ENCODE results near the gene LRRC37A2.
"Not testable (repeated sequence)": the region's sequence is repeated elsewhere in the genome, so short reads cannot be mapped to it uniquely, and the experiment has no call there.

Gene LRRC37A2

GRCh38 chr17:46512168-46512567, at the start of gene LRRC37A2:
Gene LRRC37A2, plus strand, starts transcription at chr17:46512468. Its CDS starts 245 bp downstream, at chr17:46512713.
- DNase-seq (ENCODE audit: low read depth); H3K4me3 ChIP-seq (ENCODE audit: low read depth, low read length): not testable (repeated sequence)

- not testable (repeated sequence) for DNase-seq (ENCODE audit: low read depth); H3K4me3 ChIP-seq (ENCODE audit: low read depth, low read length)
Measured at GRCh38 chr17:46467618-46468017, 44.6 kb upstream of the LRRC37A2 start.

- H3K4me3 ChIP-seq (ENCODE audit: low read depth, low read length); DNase-seq (ENCODE audit: low read depth): not testable (repeated sequence)
Measured at GRCh38 chr17:46474489-46474888, 37.8 kb upstream of the LRRC37A2 start.

GRCh38 chr17:46475583-46475982, 36.7 kb upstream of the LRRC37A2 start:
- DNase-seq (ENCODE audit: low read depth); H3K4me3 ChIP-seq (ENCODE audit: low read depth, low read length): not testable (repeated sequence)

GRCh38 chr17:46478823-46479222, 33.4 kb upstream of the LRRC37A2 start:
- H3K4me3 ChIP-seq (ENCODE audit: low read depth, low read length); DNase-seq (ENCODE audit: low read depth): not testable (repeated sequence)

GRCh38 chr17:46481310-46481709, 31.0 kb upstream of the LRRC37A2 start:
- not testable (repeated sequence) for H3K4me3 ChIP-seq (ENCODE audit: low read depth, low read length); DNase-seq (ENCODE audit: low read depth)

GRCh38 chr17:46492021-46492420, 20.2 kb upstream of the LRRC37A2 start:
- H3K4me3 ChIP-seq (ENCODE audit: low read depth, low read length); DNase-seq (ENCODE audit: low read depth): not testable (repeated sequence)

- not testable (repeated sequence) for DNase-seq (ENCODE audit: low read depth)
Measured at GRCh38 chr17:46499437-46500139, 12.7 kb upstream of the LRRC37A2 start.

GRCh38 chr17:46505896-46506295, 6.4 kb upstream of the LRRC37A2 start:
- not testable (repeated sequence) for H3K4me3 ChIP-seq (ENCODE audit: low read depth, low read length); DNase-seq (ENCODE audit: low read depth)

More at GRCh38 chr17:46499437-46500139, 12.7 kb upstream of the LRRC37A2 start:
- H3K4me3 ChIP-seq (ENCODE audit: low read depth, low read length) = not testable (repeated sequence)

- not testable (repeated sequence) for H3K4me3 ChIP-seq (ENCODE audit: low read depth, low read length); DNase-seq (ENCODE audit: low read depth)
Measured at GRCh38 chr17:46534716-46535115, 22.4 kb downstream of the LRRC37A2 start.

- H3K4me3 ChIP-seq (ENCODE audit: low read depth, low read length); DNase-seq (ENCODE audit: low read depth): not testable (repeated sequence)
Measured at GRCh38 chr17:46548607-46549006, 36.3 kb downstream of the LRRC37A2 start.

- DNase-seq (ENCODE audit: low read depth); H3K4me3 ChIP-seq (ENCODE audit: low read depth, low read length): not testable (repeated sequence)
Measured at GRCh38 chr17:46559155-46559554, 46.9 kb downstream of the LRRC37A2 start.

- H3K4me3 ChIP-seq (ENCODE audit: low read depth, low read length); DNase-seq (ENCODE audit: low read depth): not testable (repeated sequence)
Measured at GRCh38 chr17:46560048-46560447, 47.8 kb downstream of the LRRC37A2 start.

GRCh38 chr17:46566284-46566683, 54.0 kb downstream of the LRRC37A2 start:
- H3K4me3 ChIP-seq (ENCODE audit: low read depth, low read length) = not testable (repeated sequence)

GRCh38 chr17:46566980-46567379, 54.7 kb downstream of the LRRC37A2 start:
- not testable (repeated sequence) for DNase-seq (ENCODE audit: low read depth); H3K4me3 ChIP-seq (ENCODE audit: low read depth, low read length)

More at GRCh38 chr17:46566284-46566683, 54.0 kb downstream of the LRRC37A2 start:
- DNase-seq (ENCODE audit: low read depth) = not testable (repeated sequence)

- H3K4me3 ChIP-seq (ENCODE audit: low read depth, low read length); DNase-seq (ENCODE audit: low read depth): not testable (repeated sequence)
Measured at GRCh38 chr17:46571796-46572195, 59.5 kb downstream of the LRRC37A2 start.

- H3K4me3 ChIP-seq (ENCODE audit: low read depth, low read length) = peak within 1 kb of the TSS; percentile 22
- not testable (repeated sequence) for DNase-seq (ENCODE audit: low read depth)
Measured at GRCh38 chr17:46579083-46580075, 67.1 kb downstream of the LRRC37A2 start, which contains the start of gene ARL17A. Gene ARL17A, minus strand, starts transcription at chr17:46579691. Its CDS starts 3,369 bp downstream, at chr17:46576322.

- DNase-seq (ENCODE audit: low read depth) = not testable (repeated sequence)
- H3K4me3 ChIP-seq (ENCODE audit: low read depth, low read length) = peak overlapping the region; percentile 22
Measured at GRCh38 chr17:46580082-46580481, 67.8 kb downstream of the LRRC37A2 start.

- not testable (repeated sequence) for DNase-seq (ENCODE audit: low read depth); H3K4me3 ChIP-seq (ENCODE audit: low read depth, low read length)
Measured at GRCh38 chr17:46585444-46585843, 73.2 kb downstream of the LRRC37A2 start.
